Activated CD8-positive, alpha-beta T cell treated with anti-CD3 and anti-CD28 coated beads for 36 hours (primary cell): ENCODE data around the gene ARMH3. TPM values are rescaled to one million over a fixed set of nuclear protein-coding genes. Genes with fewer than 3 reads are reported as not detected.

Experiments
- ATAC-seq: fragments of 200-7000 bp; cut with Tn5 transposase; one replicate; pipeline ENCODE4 v1.10.0; 2021; ENCODE audit warnings: mild to moderate bottlenecking, moderate library complexity
- CTCF ChIA-PET: fragments of 350-600 bp; sonication (Branson Sonifier 250); formaldehyde crosslinking; loops from one replicate; lab custom pipeline; 2021; ENCODE audit warnings: antibody characterized with exemption; lab: Charles Lee
- POLR2A ChIA-PET: fragments of 350-600 bp; sonication (Branson Sonifier 250); formaldehyde crosslinking; loops from one replicate; lab custom pipeline; 2021; ENCODE audit warnings: antibody characterized with exemption; lab: Charles Lee
- DNase-seq: peaks from one replicate; pipeline ENCODE4 v3.0.0-alpha.2; 2020
- H3K27ac Mint-ChIP-seq: one replicate; pipeline ENCODE4 v1.8.0; 2021; ENCODE audit warnings: mild to moderate bottlenecking, mixed read lengths
- H3K27me3 Mint-ChIP-seq: one replicate; pipeline ENCODE4 v1.8.0; 2021; ENCODE audit warnings: mixed read lengths
- H3K36me3 Mint-ChIP-seq: one replicate; pipeline ENCODE4 v1.8.0; 2021; ENCODE audit warnings: low read depth, mixed read lengths
- H3K4me1 Mint-ChIP-seq: one replicate; pipeline ENCODE4 v1.8.0; 2021; ENCODE audit warnings: low read depth, mixed read lengths
- H3K4me3 Mint-ChIP-seq: one replicate; pipeline ENCODE4 v1.8.0; 2021; ENCODE audit warnings: mild to moderate bottlenecking, moderate library complexity, mixed read lengths
- H3K9me3 Mint-ChIP-seq: one replicate; pipeline ENCODE4 v1.8.0; 2021; ENCODE audit warnings: mixed read lengths
- intact Hi-C: fragments of 100-400 bp; cut with micrococcal nuclease; formaldehyde crosslinking; loops from one replicate; pipeline ENCODE4 v1.10.0; 2022
- total RNA-seq, 2 experiments: library from RNA; stranded (reverse); gene quantifications; one replicate each; pipeline ENCODE4 v1.2.3, GENCODE V29; 2021
- TF ChIP-seq, protein P1 (sequence below): fragments of 200-600 bp; IDR thresholded peaks from one replicate; pipeline ENCODE4 v1.8.0; 2022; ENCODE audit warnings: antibody characterized with exemption, mild to moderate bottlenecking

Gene ARMH3
- total RNA-seq, 2 experiments from 2014 or later = 16.2 to 18.4 TPM

DNA sequence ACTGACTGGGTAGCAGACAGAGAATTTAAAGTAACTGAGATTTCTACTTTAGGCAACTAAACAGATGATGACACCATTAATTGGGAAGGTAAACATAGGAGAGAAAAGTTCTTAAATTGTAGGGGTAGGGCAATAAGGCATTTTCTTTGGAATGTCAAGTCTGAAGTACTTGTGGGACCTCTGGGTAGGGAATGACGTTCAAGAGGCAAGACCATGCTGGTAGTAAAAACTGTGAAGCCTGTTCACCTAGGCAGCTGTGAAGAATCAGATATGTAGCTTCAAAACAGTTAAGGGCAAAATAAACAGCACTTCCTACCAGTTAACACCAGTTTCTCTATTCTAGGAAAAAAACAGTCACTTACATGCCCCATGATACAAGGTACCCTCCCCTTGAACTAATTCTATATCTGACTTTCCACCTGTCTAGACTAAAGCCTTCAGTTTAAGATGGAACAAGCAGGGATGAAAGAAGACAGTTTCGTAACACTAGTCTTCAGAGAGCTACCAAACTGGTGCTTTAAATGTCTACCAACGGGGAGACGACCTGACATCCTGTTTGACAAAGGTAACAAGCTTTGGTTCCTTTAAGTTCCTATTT lies 149.3 kb downstream of the ARMH3 start:
- peak; percentile 22 for ATAC-seq
- TF ChIP-seq, protein P1, sequence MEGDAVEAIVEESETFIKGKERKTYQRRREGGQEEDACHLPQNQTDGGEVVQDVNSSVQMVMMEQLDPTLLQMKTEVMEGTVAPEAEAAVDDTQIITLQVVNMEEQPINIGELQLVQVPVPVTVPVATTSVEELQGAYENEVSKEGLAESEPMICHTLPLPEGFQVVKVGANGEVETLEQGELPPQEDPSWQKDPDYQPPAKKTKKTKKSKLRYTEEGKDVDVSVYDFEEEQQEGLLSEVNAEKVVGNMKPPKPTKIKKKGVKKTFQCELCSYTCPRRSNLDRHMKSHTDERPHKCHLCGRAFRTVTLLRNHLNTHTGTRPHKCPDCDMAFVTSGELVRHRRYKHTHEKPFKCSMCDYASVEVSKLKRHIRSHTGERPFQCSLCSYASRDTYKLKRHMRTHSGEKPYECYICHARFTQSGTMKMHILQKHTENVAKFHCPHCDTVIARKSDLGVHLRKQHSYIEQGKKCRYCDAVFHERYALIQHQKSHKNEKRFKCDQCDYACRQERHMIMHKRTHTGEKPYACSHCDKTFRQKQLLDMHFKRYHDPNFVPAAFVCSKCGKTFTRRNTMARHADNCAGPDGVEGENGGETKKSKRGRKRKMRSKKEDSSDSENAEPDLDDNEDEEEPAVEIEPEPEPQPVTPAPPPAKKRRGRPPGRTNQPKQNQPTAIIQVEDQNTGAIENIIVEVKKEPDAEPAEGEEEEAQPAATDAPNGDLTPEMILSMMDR = no peak
- H3K9me3 Mint-ChIP-seq = no peaks in the 10 kb centered on the region
- no peak overlapping the region for H3K27ac Mint-ChIP-seq
- peaks cover 4% of the 10 kb centered on the region for H3K36me3 Mint-ChIP-seq
- POLR2A ChIA-PET = interaction anchor here (0.5 to 1.4 kb wide), 3 partner anchors 9 to 96 kb away, joined by 3 read pairs; no protein-coding TSS in a partner anchor
- CTCF ChIA-PET = interaction anchor here (0.6 to 2.2 kb wide), 6 partner anchors 16 to 166 kb away, joined by 3 to 8 read pairs (median 4); no protein-coding TSS in a partner anchor
- intact Hi-C loops = no loop called here
- peaks cover 25% of the 10 kb centered on the region for H3K4me1 Mint-ChIP-seq
- H3K4me3 Mint-ChIP-seq = no peak overlapping the region
- no peaks in the 10 kb centered on the region for H3K27me3 Mint-ChIP-seq
- DNase-seq = no peak

DNA sequence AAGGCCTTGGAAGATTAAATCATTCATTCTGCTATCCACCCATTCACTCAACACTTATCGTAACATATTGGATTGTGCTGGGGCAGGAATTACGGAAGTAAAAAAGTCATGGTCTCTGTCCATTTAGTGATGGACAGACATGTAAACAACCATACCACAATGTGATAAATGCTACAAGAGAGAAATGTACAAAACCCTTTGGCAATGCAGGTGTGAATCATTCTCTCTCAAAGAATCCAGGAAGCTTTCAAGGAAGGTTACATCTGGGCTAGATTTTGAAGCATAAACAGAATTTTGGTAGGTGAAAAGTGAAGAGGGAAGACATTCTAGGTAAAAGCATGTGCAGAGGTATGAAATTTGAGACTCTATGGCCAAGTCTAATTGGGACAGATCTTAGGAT lies 150.7 kb downstream of the ARMH3 start:
- Mint-ChIP-seq H3K36me3 (no peaks in the 10 kb centered on the region), H3K4me1 (peaks cover 25% of the 10 kb centered on the region), H3K27ac (no peak overlapping the region), H3K9me3 (no peaks in the 10 kb centered on the region), H3K27me3 (no peaks in the 10 kb centered on the region), H3K4me3 (no peak overlapping the region)
- DNase-seq (no peak), ATAC-seq (no peak)
- intact Hi-C loops = no loop called here
- ChIA-PET CTCF (interaction anchor here (0.7 kb wide), 1 partner anchor 11 kb away, joined by 3 read pairs; no protein-coding TSS in a partner anchor), POLR2A (no interaction called here)
- TF ChIP-seq, protein P1 = no peak

DNA sequence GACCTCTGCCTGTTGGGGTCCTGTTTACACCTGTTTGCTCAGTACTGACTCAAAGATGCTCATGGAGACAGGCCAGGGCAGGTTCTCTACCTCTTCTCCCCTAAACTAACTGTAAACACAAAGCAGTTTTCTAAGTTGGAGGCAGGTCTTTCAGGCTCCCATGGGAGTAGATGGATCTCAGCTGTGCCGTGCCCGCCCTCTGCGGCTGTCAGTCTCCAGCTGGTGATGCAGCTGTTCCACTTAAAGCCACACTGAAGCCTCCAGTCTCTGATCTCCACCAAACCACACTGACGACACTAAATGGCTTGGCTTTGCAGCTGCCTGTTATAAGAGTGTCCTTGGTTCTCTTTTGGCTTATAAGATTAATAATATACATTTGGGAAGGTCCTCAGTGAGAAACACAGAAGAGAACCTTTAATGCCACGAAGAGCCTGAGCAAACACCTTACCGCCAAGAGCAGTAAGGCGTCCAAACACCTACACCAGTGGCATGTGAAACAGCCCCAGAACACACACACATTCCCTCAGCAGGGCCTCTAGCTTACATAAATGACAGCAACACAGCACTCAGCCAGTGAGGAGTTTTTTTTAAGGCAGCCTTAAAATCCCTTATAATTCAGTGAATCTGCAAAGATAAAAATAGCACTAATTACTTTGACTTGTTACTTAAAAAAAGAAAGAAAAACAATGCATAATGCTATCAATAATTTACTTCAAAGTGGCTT lies 152.0 kb downstream of the ARMH3 start:
- Mint-ChIP-seq H3K4me1 (peaks cover 25% of the 10 kb centered on the region), H3K27ac (peak overlapping the region; percentile 47), H3K9me3 (no peaks in the 10 kb centered on the region), H3K27me3 (no peaks in the 10 kb centered on the region), H3K36me3 (no peaks in the 10 kb centered on the region), H3K4me3 (no peak overlapping the region)
- ChIA-PET CTCF (interaction anchor here (1.3 to 3.2 kb wide), 2 partner anchors 14 to 106 kb away, joined by 4 to 13 read pairs; no protein-coding TSS in a partner anchor), POLR2A (interaction anchor here (0.6 kb wide), 1 partner anchor 1034 kb away, joined by 3 read pairs; no protein-coding TSS in a partner anchor)
- TF ChIP-seq, protein P1 = no peak
- DNase-seq (peak; percentile 62), ATAC-seq (peak; percentile 84)
- intact Hi-C loops = no loop called here

DNA sequence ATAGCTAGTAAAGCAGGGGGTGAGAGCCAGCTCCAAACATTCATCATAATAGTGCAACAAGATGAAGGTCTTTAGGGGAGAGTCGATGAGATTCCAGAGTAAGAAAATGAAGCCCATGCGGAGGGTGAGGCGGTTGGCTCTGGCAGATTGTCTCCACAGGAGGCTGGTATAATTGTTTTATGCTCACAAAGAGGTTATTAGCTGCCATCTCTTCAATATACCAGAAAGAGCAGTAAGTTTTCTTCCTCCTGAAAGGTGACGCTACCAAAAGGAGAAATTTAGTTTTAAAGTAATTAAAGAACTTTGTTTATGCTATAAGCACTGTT lies 153.2 kb downstream of the ARMH3 start:
- H3K4me3 Mint-ChIP-seq = no peak overlapping the region
- TF ChIP-seq, protein P1 = no peak
- no peaks in the 10 kb centered on the region for H3K36me3 Mint-ChIP-seq
- H3K27ac Mint-ChIP-seq = no peak overlapping the region
- ChIA-PET POLR2A (no interaction called here), CTCF (interaction anchor here (3.2 kb wide), 1 partner anchor 12 kb away, joined by 13 read pairs; no protein-coding TSS in a partner anchor)
- DNase-seq = no peak
- H3K4me1 Mint-ChIP-seq = peaks cover 25% of the 10 kb centered on the region
- no peaks in the 10 kb centered on the region for H3K9me3 Mint-ChIP-seq
- no peaks in the 10 kb centered on the region for H3K27me3 Mint-ChIP-seq
- no peak for ATAC-seq
- intact Hi-C loops = no loop called here
